Uterus (tissue), 4 donors: Measurements from ENCODE around the gene MAB21L4. TPM values are rescaled to one million over a fixed set of nuclear protein-coding genes. Genes with fewer than 3 reads are reported as not detected.

Source experiments
- DNase-seq, 2 donors: peaks; one replicate each; pipeline ENCODE4 v3.0.0-alpha.2; 2019 to 2020
- H3K27ac ChIP-seq, 2 donors: fragments of 200-600 bp; sonication (generic); 1 replicate in 1 of 2; 2 replicates in 1 of 2; pipeline ENCODE4 v1.5.1; 2016 to 2018
- H3K27me3 ChIP-seq, 2 donors: fragments of 200-600 bp; sonication (generic); one replicate each; pipeline ENCODE4 v1.5.1; 2018 to 2019; ENCODE audit warnings: control low read depth in 1 of 2
- H3K36me3 ChIP-seq, 2 donors: fragments of 200-600 bp; sonication (generic); one replicate each; pipeline ENCODE4 v1.5.1; 2019; ENCODE audit warnings: control low read depth in 1 of 2
- H3K4me1 ChIP-seq, 2 donors: fragments of 200-600 bp; sonication (generic); one replicate each; pipeline ENCODE4 v1.5.1; 2018 to 2019; ENCODE audit warnings: control low read depth in 1 of 2
- H3K4me3 ChIP-seq, 2 donors: fragments of 200-600 bp; sonication (generic); 1 replicate in 1 of 2; 2 replicates in 1 of 2; pipeline ENCODE4 v1.5.1; 2018 to 2019; ENCODE audit warnings: mild to moderate bottlenecking in 1 of 2
- H3K9me3 ChIP-seq, 2 donors: fragments of 200-600 bp; sonication (generic); one replicate each; pipeline ENCODE4 v1.5.1; 2019; ENCODE audit warnings: control low read depth in 1 of 2
- POLR2A ChIP-seq, 2 donors: fragments of 450-650 bp; IDR thresholded peaks; one replicate each; pipeline ENCODE4 v1.6.1; 2016; ENCODE audit warnings: antibody characterized with exemption in 2 of 2, mild to moderate bottlenecking in 1 of 2, moderate library complexity in 1 of 2
- intact Hi-C: fragments of 100-400 bp; cut with DNase I; formaldehyde crosslinking; loops from one replicate; pipeline ENCODE4 v1.15.1; 2023; ENCODE audit warnings: low total_unique reads
- total RNA-seq, 4 donors: library from RNA; depleted of rRNA in 3 of 4; stranded (reverse); fragments of >200 nt in 3 of 4; gene quantifications; one replicate each; pipeline versions ENCODE4 v1.1.0 to v1.2.4, GENCODE V29; 2014 to 2023
- TF ChIP-seq, protein P1 (sequence below), 4 experiments: fragments of 200-600 bp in 2 of 4; fragments of 450-650 bp in 2 of 4; sonication (generic) in 2 of 4; IDR thresholded peaks; one replicate each; pipeline ENCODE4 v1.5.1; 2016 to 2019; ENCODE audit warnings: antibody characterized with exemption in 4 of 4, mild to moderate bottlenecking in 2 of 4, moderate library complexity in 1 of 4
- donor health status: DM: yes; HTN: yes; CAD: no.

MAB21L4 gene
- total RNA-seq, 4 donors from 2014 or later = 0.97 TPM; not detected in 3

DNA sequence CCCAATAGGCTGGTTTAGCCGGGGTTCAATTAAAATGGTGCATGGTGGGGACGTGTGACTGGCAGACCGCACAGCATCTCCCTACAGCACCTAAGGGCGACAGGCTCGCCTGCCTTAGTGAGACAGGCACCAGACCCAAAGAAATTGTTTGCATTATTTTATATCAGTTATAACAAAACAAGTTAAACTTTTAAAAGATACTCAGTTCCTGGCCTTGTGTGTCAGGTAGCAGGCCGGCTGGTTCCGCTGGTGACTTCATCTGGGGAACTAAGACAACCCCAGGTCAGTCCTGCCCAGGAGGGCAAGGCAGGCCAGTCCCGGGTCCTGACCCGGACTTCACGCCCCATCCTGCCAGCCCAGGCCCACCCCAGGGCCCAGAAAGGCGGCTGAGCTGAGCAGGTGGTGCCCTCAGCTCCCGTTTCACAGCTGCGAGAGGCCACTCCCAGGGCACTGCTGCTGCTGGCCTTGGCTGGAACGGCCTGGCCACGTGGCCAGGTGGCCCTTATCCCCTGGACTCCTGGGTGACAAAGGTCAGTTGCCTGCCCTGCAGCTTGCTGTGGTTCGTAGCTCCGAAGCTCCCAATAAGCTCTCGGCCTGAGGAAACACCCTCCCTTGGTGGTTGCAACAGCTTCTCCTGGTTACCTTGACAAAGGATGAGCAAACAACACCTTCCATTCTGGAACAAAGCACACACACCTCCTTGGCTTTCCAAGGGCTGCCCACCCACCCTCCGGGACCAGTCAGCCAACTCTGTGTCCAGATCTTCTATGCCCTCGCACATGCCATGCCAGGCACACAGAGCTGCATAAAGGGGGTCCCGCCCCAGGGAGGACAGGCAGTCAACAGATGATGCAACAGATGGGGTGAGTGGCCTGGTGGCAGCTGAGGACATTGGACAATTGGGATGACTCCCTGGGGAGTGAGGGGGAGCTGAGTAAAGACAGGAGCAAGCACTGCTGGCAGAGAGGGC is 38.6 kb downstream of the MAB21L4 start:
- intact Hi-C loops = no loop called here
- TF ChIP-seq, protein P1, sequence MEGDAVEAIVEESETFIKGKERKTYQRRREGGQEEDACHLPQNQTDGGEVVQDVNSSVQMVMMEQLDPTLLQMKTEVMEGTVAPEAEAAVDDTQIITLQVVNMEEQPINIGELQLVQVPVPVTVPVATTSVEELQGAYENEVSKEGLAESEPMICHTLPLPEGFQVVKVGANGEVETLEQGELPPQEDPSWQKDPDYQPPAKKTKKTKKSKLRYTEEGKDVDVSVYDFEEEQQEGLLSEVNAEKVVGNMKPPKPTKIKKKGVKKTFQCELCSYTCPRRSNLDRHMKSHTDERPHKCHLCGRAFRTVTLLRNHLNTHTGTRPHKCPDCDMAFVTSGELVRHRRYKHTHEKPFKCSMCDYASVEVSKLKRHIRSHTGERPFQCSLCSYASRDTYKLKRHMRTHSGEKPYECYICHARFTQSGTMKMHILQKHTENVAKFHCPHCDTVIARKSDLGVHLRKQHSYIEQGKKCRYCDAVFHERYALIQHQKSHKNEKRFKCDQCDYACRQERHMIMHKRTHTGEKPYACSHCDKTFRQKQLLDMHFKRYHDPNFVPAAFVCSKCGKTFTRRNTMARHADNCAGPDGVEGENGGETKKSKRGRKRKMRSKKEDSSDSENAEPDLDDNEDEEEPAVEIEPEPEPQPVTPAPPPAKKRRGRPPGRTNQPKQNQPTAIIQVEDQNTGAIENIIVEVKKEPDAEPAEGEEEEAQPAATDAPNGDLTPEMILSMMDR (IDR thresholded peaks at IDR 0.05) = no peak
- no peak for TF ChIP-seq POLR2A (IDR thresholded peaks at IDR 0.05)
- no peak overlapping the region for H3K4me3 ChIP-seq
- H3K27ac ChIP-seq = no peak overlapping the region
- H3K9me3 ChIP-seq = no peaks in the 10 kb centered on the region
- no peaks in the 10 kb centered on the region for H3K4me1 ChIP-seq
- H3K27me3 ChIP-seq = no peaks in the 10 kb centered on the region
- H3K36me3 ChIP-seq = no peaks in the 10 kb centered on the region
- DNase-seq = no peak

GRCh38 chr2:240856151-240856980 is 39.6 kb downstream of the MAB21L4 start:
- Histone ChIP-seq H3K36me3 (no peaks in the 10 kb centered on the region), H3K27ac (no peak overlapping the region), H3K4me3 (no peak overlapping the region), H3K4me1 (no peaks in the 10 kb centered on the region), H3K27me3 (no peaks in the 10 kb centered on the region), H3K9me3 (no peaks in the 10 kb centered on the region)
- peak in 1 of 2 donors; percentile 13 for DNase-seq
- TF ChIP-seq, protein P1 (IDR thresholded peaks at IDR 0.05) = no peak
- no peak for TF ChIP-seq POLR2A (IDR thresholded peaks at IDR 0.05)
- intact Hi-C loops = no loop called here

- Histone ChIP-seq H3K4me3 (no peak overlapping the region), H3K4me1 (no peaks in the 10 kb centered on the region), H3K27me3 (no peaks in the 10 kb centered on the region), H3K36me3 (no peaks in the 10 kb centered on the region), H3K27ac (no peak overlapping the region), H3K9me3 (no peaks in the 10 kb centered on the region)
- intact Hi-C loops = no loop called here
- TF ChIP-seq POLR2A (IDR thresholded peaks at IDR 0.05) = no peak
- TF ChIP-seq, protein P1 (IDR thresholded peaks at IDR 0.05) = no peak
- no peak for DNase-seq
These were observed 40.3 kb downstream of the MAB21L4 start for GRCh38 chr2:240855670-240856069.

DNA sequence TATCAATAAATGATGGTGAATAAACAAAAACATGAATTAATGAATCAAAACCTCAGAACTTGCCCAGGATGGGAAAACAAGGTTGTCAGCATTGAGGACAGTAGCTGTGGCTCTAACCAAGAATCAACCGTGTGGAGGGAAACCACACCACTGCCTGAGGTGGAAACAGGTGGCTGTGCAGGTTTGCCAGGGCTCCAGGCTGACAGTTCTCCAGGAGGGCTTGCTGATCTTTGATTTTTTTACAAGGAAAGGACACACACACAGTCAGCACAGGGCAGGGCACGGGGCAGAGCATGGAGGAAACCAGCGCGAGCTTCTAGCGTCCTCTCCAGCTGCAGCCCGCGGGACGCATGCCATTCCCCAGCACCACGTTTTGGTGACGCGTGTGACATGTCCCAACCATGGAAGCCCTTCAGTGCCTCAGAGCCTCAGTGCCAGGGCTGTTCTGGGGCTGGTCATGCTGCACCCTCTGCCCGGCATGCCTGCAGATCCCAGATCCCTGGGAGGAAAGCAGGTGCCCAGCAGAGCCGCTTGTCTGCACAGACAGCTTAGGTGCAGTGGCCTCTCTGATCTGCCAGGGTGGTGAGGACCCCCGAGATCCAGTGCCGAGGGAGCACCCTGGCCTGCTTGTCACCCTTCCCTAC is 43.2 kb downstream of the MAB21L4 start:
- Histone ChIP-seq H3K4me1 (no peaks in the 10 kb centered on the region), H3K9me3 (no peaks in the 10 kb centered on the region), H3K36me3 (no peaks in the 10 kb centered on the region), H3K4me3 (no peak overlapping the region), H3K27ac (no peak overlapping the region), H3K27me3 (no peaks in the 10 kb centered on the region)
- no peak for DNase-seq
- TF ChIP-seq POLR2A (IDR thresholded peaks at IDR 0.05) = no peak
- TF ChIP-seq, protein P1 (IDR thresholded peaks at IDR 0.05) = no peak
- intact Hi-C loops = no loop called here
